HEK293 (cell line): ENCODE data around the gene SDE2.
A peak's percentile ranks its signal among the peaks of the same experiment; 100 is the strongest.
"Not testable (repeated sequence)": the region's sequence is repeated elsewhere in the genome, so short reads cannot be mapped to it uniquely, and the experiment has no call there.

ENCODE experiments used
- CTCF ChIA-PET: fragments of 350-600 bp; formaldehyde crosslinking; extraction: SDS; loops from one replicate; lab custom pipeline; 2021; ENCODE audit warnings: antibody characterized with exemption; lab: Yijun Ruan, JAX
- POLR2A ChIA-PET: fragments of 300-600 bp; formaldehyde crosslinking; extraction: SDS; loops from one replicate; lab custom pipeline; 2020; ENCODE audit warnings: antibody characterized with exemption, inconsistent platforms; lab: Yijun Ruan, JAX
- H3K27ac ChIP-seq: fragments of 200-500 bp; sonication (Bioruptor generic); 2 replicates; pipeline ENCODE4 v1.5.1; 2014; ENCODE audit warnings: low read depth, low read length, control low read depth, inconsistent platforms; ENCODE audit errors: extremely low read depth
- H3K36me3 ChIP-seq, 2 experiments: fragments of 200-500 bp in 1 of 2; sonication (Bioruptor generic) in 1 of 2; 1 replicate in 1 of 2; 2 replicates in 1 of 2; pipeline ENCODE4 v1.5.1; 2014 to 2017; ENCODE audit warnings: inconsistent platforms in 2 of 2, low read length in 2 of 2; ENCODE audit not compliant: control insufficient read depth in 2 of 2, insufficient read depth in 1 of 2
- H3K4me1 ChIP-seq: fragments of 200-500 bp; sonication (Bioruptor generic); 2 replicates; pipeline ENCODE4 v1.5.1; 2014; ENCODE audit warnings: mild to moderate bottlenecking, low read length, inconsistent platforms; ENCODE audit not compliant: control insufficient read depth, insufficient read depth
- H3K4me3 ChIP-seq: 2 replicates; pipeline ENCODE4 v1.5.1; 2011; ENCODE audit warnings: low read depth, mild to moderate bottlenecking, control low read depth, low read length, moderate library complexity
- H3K9me3 ChIP-seq: fragments of 200-500 bp; sonication (Bioruptor generic); 2 replicates; pipeline ENCODE4 v1.5.1; 2014; ENCODE audit warnings: low read depth, low read length, inconsistent platforms; ENCODE audit not compliant: control insufficient read depth, insufficient read depth
- EGR2 ChIP-seq: fragments of 450-650 bp; formaldehyde crosslinking; IDR thresholded peaks from 2 replicates; pipeline ENCODE4 v1.5.1; 2016; ENCODE audit warnings: low read depth, missing biosample characterization, missing genetic modification characterization
- ZBTB1 ChIP-seq: fragments of 450-650 bp; formaldehyde crosslinking; IDR thresholded peaks from 2 replicates; pipeline ENCODE4 v1.5.1; 2016; ENCODE audit warnings: missing biosample characterization, missing genetic modification characterization
- ZBTB7A ChIP-seq: fragments of 450-650 bp; formaldehyde crosslinking; IDR thresholded peaks from 2 replicates; pipeline ENCODE4 v1.5.1; 2016; ENCODE audit warnings: low read depth, missing biosample characterization, missing genetic modification characterization
- ZFHX2 ChIP-seq: fragments of 450-650 bp; formaldehyde crosslinking; conservative IDR thresholded peaks from 2 replicates; pipeline ENCODE4 v1.5.1; 2016; ENCODE audit warnings: missing biosample characterization, missing genetic modification characterization
- ZNF121 ChIP-seq: fragments of 450-650 bp; formaldehyde crosslinking; IDR thresholded peaks from 2 replicates; pipeline ENCODE4 v1.5.1; 2016; ENCODE audit warnings: missing biosample characterization, missing genetic modification characterization
- ZNF146 ChIP-seq: fragments of 450-650 bp; formaldehyde crosslinking; IDR thresholded peaks from 2 replicates; pipeline ENCODE4 v1.5.1; 2016; ENCODE audit warnings: missing biosample characterization, missing genetic modification characterization
- ZNF335 ChIP-seq: fragments of 450-650 bp; formaldehyde crosslinking; conservative IDR thresholded peaks from 2 replicates; pipeline ENCODE4 v1.5.1; 2016; ENCODE audit warnings: missing biosample characterization, missing genetic modification characterization
- ZNF548 ChIP-seq: fragments of 450-650 bp; formaldehyde crosslinking; IDR thresholded peaks from 2 replicates; pipeline ENCODE4 v1.5.1; 2016; ENCODE audit warnings: missing biosample characterization, missing genetic modification characterization
- ZNF561 ChIP-seq: fragments of 450-650 bp; IDR thresholded peaks from 2 replicates; pipeline ENCODE4 v1.5.1; 2018; ENCODE audit warnings: missing biosample characterization, missing genetic modification characterization, borderline replicate concordance
- ZNF600 ChIP-seq: fragments of 450-650 bp; formaldehyde crosslinking; IDR thresholded peaks from 2 replicates; pipeline ENCODE4 v1.5.1; 2016; ENCODE audit warnings: missing biosample characterization, missing genetic modification characterization
- ZNF629 ChIP-seq: fragments of 450-650 bp; formaldehyde crosslinking; IDR thresholded peaks from 2 replicates; pipeline ENCODE4 v1.5.1; 2017; ENCODE audit warnings: missing biosample characterization, missing genetic modification characterization
- ZNF664 ChIP-seq: fragments of 450-650 bp; formaldehyde crosslinking; IDR thresholded peaks from 2 replicates; pipeline ENCODE4 v1.5.1; 2016; ENCODE audit warnings: missing biosample characterization, missing genetic modification characterization
- ZNF776 ChIP-seq: fragments of 450-650 bp; formaldehyde crosslinking; IDR thresholded peaks from 2 replicates; pipeline ENCODE4 v1.5.0; 2017; ENCODE audit warnings: missing biosample characterization, missing genetic modification characterization, borderline replicate concordance
- TF ChIP-seq, protein P1 (sequence below): fragments of 450-650 bp; formaldehyde crosslinking; IDR thresholded peaks from 2 replicates; pipeline ENCODE4 v1.5.1; 2016; ENCODE audit warnings: missing biosample characterization, missing genetic modification characterization
- TF ChIP-seq, protein P2 (sequence below): fragments of 450-650 bp; formaldehyde crosslinking; IDR thresholded peaks from 2 replicates; pipeline ENCODE4 v1.5.1; 2017; ENCODE audit warnings: missing biosample characterization, missing genetic modification characterization
- TF ChIP-seq, protein P3 (sequence below): fragments of 450-650 bp; formaldehyde crosslinking; IDR thresholded peaks from 2 replicates; pipeline ENCODE4 v1.5.1; 2016; ENCODE audit warnings: missing biosample characterization, missing genetic modification characterization

Gene SDE2

DNA sequence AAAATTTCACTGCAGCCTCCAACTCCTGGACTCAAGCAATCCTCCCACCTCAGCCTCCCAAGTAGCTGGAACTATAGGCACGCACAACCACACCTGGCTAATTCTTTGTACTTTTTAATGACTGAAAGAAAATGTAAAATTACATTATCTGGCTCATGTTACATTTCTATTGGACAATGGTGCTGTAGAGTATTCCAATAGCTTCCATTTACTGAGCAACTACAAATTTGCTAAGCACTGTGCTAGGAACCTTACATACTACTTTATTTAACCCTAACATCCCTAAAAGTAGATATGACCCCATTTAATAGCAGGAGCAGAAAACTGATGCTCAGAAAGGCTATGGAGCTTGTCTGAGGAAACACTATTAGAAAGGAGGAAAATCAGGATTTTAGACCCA, 19.7 kb downstream of the SDE2 start:
- peak; percentile 97 for TF ChIP-seq ZNF664
- TF ChIP-seq, protein P1, sequence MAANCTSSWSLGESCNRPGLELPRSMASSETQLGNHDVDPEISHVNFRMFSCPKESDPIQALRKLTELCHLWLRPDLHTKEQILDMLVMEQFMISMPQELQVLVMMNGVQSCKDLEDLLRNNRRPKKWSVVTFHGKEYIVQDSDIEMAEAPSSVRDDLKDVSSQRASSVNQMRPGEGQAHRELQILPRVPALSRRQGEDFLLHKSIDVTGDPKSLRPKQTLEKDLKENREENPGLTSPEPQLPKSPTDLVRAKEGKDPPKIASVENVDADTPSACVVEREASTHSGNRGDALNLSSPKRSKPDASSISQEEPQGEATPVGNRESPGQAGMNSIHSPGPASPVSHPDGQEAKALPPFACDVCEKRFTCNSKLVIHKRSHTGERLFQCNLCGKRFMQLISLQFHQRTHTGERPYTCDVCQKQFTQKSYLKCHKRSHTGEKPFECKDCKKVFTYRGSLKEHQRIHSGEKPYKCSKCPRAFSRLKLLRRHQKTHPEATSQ (tag by site-specific recombination) = 0 out of 2 replicates have a peak, but pooled peaks have one; percentile 33
- TF ChIP-seq ZNF146 = peak; percentile 55; the same call in 1 of the 2 replicates
- TF ChIP-seq ZBTB7A (tag by site-specific recombination) = no peak
- TF ChIP-seq, all 188 proteins: peak for 3
- ChIA-PET POLR2A (interaction anchor here (0.6 kb wide), 1 partner anchor 347 kb away, joined by 4 read pairs; no protein-coding TSS in a partner anchor), CTCF (interaction anchor here (0.6 to 3.0 kb wide), 11 partner anchors 8 to 660 kb away, joined by 3 to 21 read pairs (median 5); no protein-coding TSS in a partner anchor)
- Histone ChIP-seq H3K27ac (no peak overlapping the region), H3K9me3 (no peaks in the 10 kb centered on the region), H3K4me1 (no peaks in the 10 kb centered on the region), H3K36me3 (peaks cover 35 to 60% of the 10 kb centered on the region in 2 experiments), H3K4me3 (no peak overlapping the region)

DNA sequence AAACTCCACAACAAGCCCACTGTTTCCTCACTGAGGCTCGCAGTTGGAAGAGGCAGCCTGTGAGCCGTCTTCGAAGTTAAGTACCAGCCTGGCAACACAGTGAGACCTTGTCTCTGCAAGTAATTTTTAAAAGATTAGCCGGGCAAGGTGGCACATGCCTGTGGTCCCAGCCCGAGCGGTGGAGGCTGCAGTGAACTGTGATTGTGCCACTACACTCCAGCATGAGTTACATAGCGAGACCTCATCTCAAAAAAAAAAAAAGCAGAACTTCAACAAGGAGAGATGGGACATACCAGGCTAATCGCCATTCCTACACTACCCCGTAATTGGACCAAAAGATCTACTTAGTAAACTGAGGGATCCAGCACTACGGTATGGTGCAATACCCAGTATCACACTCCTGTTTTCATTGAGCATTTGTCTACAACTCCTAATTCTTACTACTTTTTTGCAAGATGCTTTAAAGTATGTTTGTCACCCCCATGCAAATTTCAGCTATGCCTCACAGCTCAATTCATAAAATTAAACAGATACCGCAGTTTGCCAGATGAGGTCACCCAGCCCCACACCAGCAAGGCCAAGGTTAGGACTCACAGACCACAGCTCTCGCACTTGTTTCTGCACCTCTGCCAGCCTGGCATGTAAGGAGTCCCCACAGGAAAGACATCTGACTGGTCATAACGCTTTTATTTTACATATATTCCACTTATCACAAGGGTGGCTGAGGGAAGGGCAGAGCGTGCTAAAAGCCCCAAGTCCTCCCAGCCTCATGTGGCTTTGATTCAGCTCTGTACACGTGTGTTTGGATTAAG, 21.0 kb downstream of the SDE2 start:
- H3K27ac ChIP-seq = no peak overlapping the region
- no peak overlapping the region for H3K4me3 ChIP-seq
- no peaks in the 10 kb centered on the region for H3K4me1 ChIP-seq
- peaks cover 22 to 47% of the 10 kb centered on the region in 2 experiments for H3K36me3 ChIP-seq
- TF ChIP-seq ZNF600 (tag by site-specific recombination) = 0 out of 2 replicates have a peak, but pooled peaks have one; percentile 15
- TF ChIP-seq ZNF629 = 0 out of 2 replicates have a peak, but pooled peaks have one; percentile 8
- TF ChIP-seq ZFHX2 (tag by site-specific recombination) = 0 out of 2 replicates have a peak, but pooled peaks have one; percentile 3
- no peak for TF ChIP-seq ZNF548 (tag by site-specific recombination)
- TF ChIP-seq, all 188 proteins: peak for 3
- ChIA-PET POLR2A (interaction anchor here (0.6 to 0.9 kb wide), 3 partner anchors 84 to 504 kb away, joined by 3 to 4 read pairs (median 3); partner anchors contain the start of gene H3-3A), CTCF (interaction anchor here (0.7 to 6.5 kb wide), 16 partner anchors 8 to 658 kb away, joined by 3 to 161 read pairs (median 3); no protein-coding TSS in a partner anchor)
- no peaks in the 10 kb centered on the region for H3K9me3 ChIP-seq

DNA sequence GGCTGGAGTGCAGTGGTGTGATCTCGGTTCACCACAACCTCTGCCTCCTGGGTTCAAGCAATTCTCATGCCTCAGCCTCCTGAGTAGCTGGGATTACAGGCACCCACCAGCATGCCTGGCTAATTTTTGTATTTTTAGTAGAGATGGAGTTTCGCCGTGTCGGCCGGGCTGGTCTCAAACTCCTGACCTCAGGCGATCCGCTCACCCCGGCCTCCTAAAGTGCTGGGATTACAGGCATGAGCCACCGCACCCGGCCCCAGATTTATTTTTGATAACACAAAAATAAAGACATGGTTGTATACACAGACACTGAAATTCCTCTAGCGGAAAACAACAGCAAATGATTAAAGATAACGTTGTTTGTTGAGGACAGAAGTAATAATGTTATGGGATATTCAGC, 24.0 kb downstream of the SDE2 start:
- TF ChIP-seq ZNF121 = peak; percentile 30; the same call in 1 of the 2 replicates
- H3K9me3 ChIP-seq, H3K27ac ChIP-seq, H3K4me3 ChIP-seq, H3K4me1 ChIP-seq: not testable (repeated sequence)
- H3K36me3 ChIP-seq = peaks cover 8 to 22% of the 10 kb centered on the region in 2 experiments
- CTCF ChIA-PET = interaction anchor here (0.5 to 6.5 kb wide), 37 partner anchors 8 to 1572 kb away, joined by 3 to 161 read pairs (median 4); partner anchors contain the start of genes EPHX1 and SRP9
- POLR2A ChIA-PET = interaction anchor here (1.1 to 2.3 kb wide), 2 partner anchors 51 to 87 kb away, joined by 3 to 5 read pairs; partner anchors contain the start of genes H3-3A and PYCR2

DNA sequence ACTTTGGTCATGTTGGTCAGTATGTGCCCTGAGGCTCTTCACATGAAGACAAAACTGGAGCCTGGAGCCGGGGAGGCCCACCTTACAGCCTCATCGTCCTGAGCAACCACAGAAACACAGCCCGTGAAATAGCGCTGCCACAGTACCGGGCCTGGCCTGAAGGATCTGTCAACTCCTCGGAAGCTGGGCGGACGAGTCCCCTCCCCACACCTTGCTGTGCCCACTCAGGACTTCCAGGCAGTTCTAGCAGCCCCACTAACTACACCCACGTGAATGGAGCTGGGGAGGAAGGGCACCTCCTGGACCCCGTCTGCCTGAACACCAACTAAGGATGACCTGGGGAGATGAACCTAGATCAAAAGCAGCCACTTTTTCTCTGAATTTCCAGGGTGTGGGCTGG, 24.7 kb downstream of the SDE2 start:
- Histone ChIP-seq H3K36me3 (peaks cover 4 to 15% of the 10 kb centered on the region in 2 experiments; a peak in 2 of 3 replicates), H3K4me3 (no peak overlapping the region), H3K9me3 (no peaks in the 10 kb centered on the region)
- CTCF ChIA-PET = interaction anchor here (0.6 to 6.5 kb wide), 19 partner anchors 9 to 668 kb away, joined by 3 to 161 read pairs (median 4); partner anchors contain the start of genes EPHX1 and SRP9
- POLR2A ChIA-PET = interaction anchor here (1.1 kb wide), 1 partner anchor 50 kb away, joined by 3 read pairs; the partner anchor contains the start of gene PYCR2
- TF ChIP-seq ZNF335 (tag by site-specific recombination) (no peak), ZNF664 (no peak), ZFHX2 (tag by site-specific recombination) (peak; percentile 63), EGR2 (tag by site-specific recombination) (peak; percentile 75), ZNF561 (tag by site-specific recombination) (no peak), ZNF146 (no peak), ZBTB1 (tag by site-specific recombination) (no peak), ZNF776 (no peak)
- TF ChIP-seq, protein P2, sequence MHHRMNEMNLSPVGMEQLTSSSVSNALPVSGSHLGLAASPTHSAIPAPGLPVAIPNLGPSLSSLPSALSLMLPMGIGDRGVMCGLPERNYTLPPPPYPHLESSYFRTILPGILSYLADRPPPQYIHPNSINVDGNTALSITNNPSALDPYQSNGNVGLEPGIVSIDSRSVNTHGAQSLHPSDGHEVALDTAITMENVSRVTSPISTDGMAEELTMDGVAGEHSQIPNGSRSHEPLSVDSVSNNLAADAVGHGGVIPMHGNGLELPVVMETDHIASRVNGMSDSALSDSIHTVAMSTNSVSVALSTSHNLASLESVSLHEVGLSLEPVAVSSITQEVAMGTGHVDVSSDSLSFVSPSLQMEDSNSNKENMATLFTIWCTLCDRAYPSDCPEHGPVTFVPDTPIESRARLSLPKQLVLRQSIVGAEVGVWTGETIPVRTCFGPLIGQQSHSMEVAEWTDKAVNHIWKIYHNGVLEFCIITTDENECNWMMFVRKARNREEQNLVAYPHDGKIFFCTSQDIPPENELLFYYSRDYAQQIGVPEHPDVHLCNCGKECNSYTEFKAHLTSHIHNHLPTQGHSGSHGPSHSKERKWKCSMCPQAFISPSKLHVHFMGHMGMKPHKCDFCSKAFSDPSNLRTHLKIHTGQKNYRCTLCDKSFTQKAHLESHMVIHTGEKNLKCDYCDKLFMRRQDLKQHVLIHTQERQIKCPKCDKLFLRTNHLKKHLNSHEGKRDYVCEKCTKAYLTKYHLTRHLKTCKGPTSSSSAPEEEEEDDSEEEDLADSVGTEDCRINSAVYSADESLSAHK (tag by site-specific recombination) = no peak
- TF ChIP-seq, protein P3, sequence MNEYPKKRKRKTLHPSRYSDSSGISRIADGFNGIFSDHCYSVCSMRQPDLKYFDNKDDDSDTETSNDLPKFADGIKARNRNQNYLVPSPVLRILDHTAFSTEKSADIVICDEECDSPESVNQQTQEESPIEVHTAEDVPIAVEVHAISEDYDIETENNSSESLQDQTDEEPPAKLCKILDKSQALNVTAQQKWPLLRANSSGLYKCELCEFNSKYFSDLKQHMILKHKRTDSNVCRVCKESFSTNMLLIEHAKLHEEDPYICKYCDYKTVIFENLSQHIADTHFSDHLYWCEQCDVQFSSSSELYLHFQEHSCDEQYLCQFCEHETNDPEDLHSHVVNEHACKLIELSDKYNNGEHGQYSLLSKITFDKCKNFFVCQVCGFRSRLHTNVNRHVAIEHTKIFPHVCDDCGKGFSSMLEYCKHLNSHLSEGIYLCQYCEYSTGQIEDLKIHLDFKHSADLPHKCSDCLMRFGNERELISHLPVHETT (tag by site-specific recombination) = no peak
- TF ChIP-seq, all 188 proteins: peak for 2
- H3K27ac ChIP-seq = no peak overlapping the region
- H3K4me1 ChIP-seq = no peaks in the 10 kb centered on the region
